ENCODE results near the gene HES5.

Gene HES5

GRCh38 chr1:2520806-2521205 is 9.3 kb downstream of the HES5 start:
- TF ChIP-seq MYC (IDR thresholded peaks at IDR 0.05; ENCODE audit: low read depth, low read length) (no peak), CTCF (IDR thresholded peaks at IDR 0.05; ENCODE audit: low read depth, low read length) (no peak), POLR2A (IDR thresholded peaks at IDR 0.05; ENCODE audit: extremely low read depth, insufficient read length) (no peak), MAX (IDR thresholded peaks at IDR 0.05; ENCODE audit: low read depth, low read length) (no peak)
- DNase-seq (ENCODE audit: low read depth): no peak
- H3K4me3 ChIP-seq (ENCODE audit: low read depth, low read length): no peak overlapping the region

GRCh38 chr1:2520206-2520605 is 9.9 kb downstream of the HES5 start:
- no peak overlapping the region for H3K4me3 ChIP-seq (ENCODE audit: low read depth, low read length)
- DNase-seq (ENCODE audit: low read depth): no peak
- TF ChIP-seq MAX (IDR thresholded peaks at IDR 0.05; ENCODE audit: low read depth, low read length): no peak
- TF ChIP-seq MYC (IDR thresholded peaks at IDR 0.05; ENCODE audit: low read depth, low read length): no peak
- no peak for TF ChIP-seq CTCF (IDR thresholded peaks at IDR 0.05; ENCODE audit: low read depth, low read length)
- no peak for TF ChIP-seq POLR2A (IDR thresholded peaks at IDR 0.05; ENCODE audit: extremely low read depth, insufficient read length)

GRCh38 chr1:2519729-2520128 is 10.3 kb downstream of the HES5 start:
- H3K4me3 ChIP-seq (ENCODE audit: low read depth, low read length): no peak overlapping the region
- no peak for DNase-seq (ENCODE audit: low read depth)
- TF ChIP-seq CTCF (IDR thresholded peaks at IDR 0.05; ENCODE audit: low read depth, low read length): no peak
- TF ChIP-seq MYC (IDR thresholded peaks at IDR 0.05; ENCODE audit: low read depth, low read length): no peak
- no peak for TF ChIP-seq POLR2A (IDR thresholded peaks at IDR 0.05; ENCODE audit: extremely low read depth, insufficient read length)
- TF ChIP-seq MAX (IDR thresholded peaks at IDR 0.05; ENCODE audit: low read depth, low read length): no peak

GRCh38 chr1:2519029-2519685 is 10.9 kb downstream of the HES5 start:
- no peak for TF ChIP-seq POLR2A (IDR thresholded peaks at IDR 0.05; ENCODE audit: extremely low read depth, insufficient read length)
- no peak for TF ChIP-seq MAX (IDR thresholded peaks at IDR 0.05; ENCODE audit: low read depth, low read length)
- no peak for TF ChIP-seq MYC (IDR thresholded peaks at IDR 0.05; ENCODE audit: low read depth, low read length)
- no peak for TF ChIP-seq CTCF (IDR thresholded peaks at IDR 0.05; ENCODE audit: low read depth, low read length)
- DNase-seq (ENCODE audit: low read depth): no peak
- no peak overlapping the region for H3K4me3 ChIP-seq (ENCODE audit: low read depth, low read length)

GRCh38 chr1:2518528-2518927 is 11.5 kb downstream of the HES5 start:
- DNase-seq (ENCODE audit: low read depth): no peak
- H3K4me3 ChIP-seq (ENCODE audit: low read depth, low read length): no peak overlapping the region
- TF ChIP-seq MYC (IDR thresholded peaks at IDR 0.05; ENCODE audit: low read depth, low read length): no peak
- TF ChIP-seq CTCF (IDR thresholded peaks at IDR 0.05; ENCODE audit: low read depth, low read length): no peak
- TF ChIP-seq MAX (IDR thresholded peaks at IDR 0.05; ENCODE audit: low read depth, low read length): no peak
- no peak for TF ChIP-seq POLR2A (IDR thresholded peaks at IDR 0.05; ENCODE audit: extremely low read depth, insufficient read length)
